GM06990 (cell line): Measurements from ENCODE around the gene FOXC2.

ENCODE experiments used
- DNase-seq: peaks from one replicate; pipeline ENCODE4 v3.0.0-alpha.2; 2011; ENCODE audit not compliant: insufficient read length; ENCODE audit errors: extremely low read depth
- H3K27me3 ChIP-seq: replicated peaks from 2 replicates; pipeline ENCODE4 v1.6.0; 2011; ENCODE audit warnings: low read length; ENCODE audit not compliant: control insufficient read depth, insufficient read depth
- H3K36me3 ChIP-seq: 2 replicates; pipeline ENCODE4 v1.5.1; 2011; ENCODE audit warnings: low read length; ENCODE audit not compliant: control insufficient read depth, insufficient read depth
- H3K4me3 ChIP-seq: replicated peaks from 2 replicates; pipeline ENCODE4 v1.5.1; 2011; ENCODE audit warnings: low read depth, mild to moderate bottlenecking, control low read depth, low read length
- CTCF ChIP-seq: IDR thresholded peaks from 2 replicates; pipeline ENCODE4 v1.5.1; 2011; ENCODE audit warnings: low read length, control low read depth, mild to moderate bottlenecking, inconsistent platforms; ENCODE audit not compliant: insufficient read depth, poor library complexity, severe bottlenecking

The FOXC2 gene

DNA sequence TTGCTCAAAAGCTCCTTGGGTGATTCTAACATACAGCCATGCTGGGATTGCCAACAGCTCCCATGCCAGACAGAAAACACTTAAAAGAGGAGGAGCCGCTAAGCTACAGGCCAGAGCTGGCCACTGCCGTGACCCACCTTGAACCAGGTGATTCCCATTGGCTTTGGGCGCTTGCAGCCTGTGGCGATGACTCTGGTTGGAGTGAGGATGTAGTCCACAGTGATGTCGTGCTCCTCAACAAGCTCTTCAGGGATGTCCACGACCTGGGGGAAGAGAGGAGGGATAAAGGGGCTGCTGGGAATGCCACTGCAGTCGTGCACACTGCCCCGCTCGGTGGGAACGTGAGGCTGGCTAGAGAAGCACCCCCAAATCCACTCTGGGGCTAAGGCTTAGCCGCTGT, 25.1 kb upstream of the FOXC2 start:
- Histone ChIP-seq H3K36me3 (peaks cover 30% of the 10 kb centered on the region), H3K4me3 (no peak overlapping the region), H3K27me3 (no peaks in the 10 kb centered on the region)
- no peak for TF ChIP-seq CTCF
- no peak for DNase-seq

DNA sequence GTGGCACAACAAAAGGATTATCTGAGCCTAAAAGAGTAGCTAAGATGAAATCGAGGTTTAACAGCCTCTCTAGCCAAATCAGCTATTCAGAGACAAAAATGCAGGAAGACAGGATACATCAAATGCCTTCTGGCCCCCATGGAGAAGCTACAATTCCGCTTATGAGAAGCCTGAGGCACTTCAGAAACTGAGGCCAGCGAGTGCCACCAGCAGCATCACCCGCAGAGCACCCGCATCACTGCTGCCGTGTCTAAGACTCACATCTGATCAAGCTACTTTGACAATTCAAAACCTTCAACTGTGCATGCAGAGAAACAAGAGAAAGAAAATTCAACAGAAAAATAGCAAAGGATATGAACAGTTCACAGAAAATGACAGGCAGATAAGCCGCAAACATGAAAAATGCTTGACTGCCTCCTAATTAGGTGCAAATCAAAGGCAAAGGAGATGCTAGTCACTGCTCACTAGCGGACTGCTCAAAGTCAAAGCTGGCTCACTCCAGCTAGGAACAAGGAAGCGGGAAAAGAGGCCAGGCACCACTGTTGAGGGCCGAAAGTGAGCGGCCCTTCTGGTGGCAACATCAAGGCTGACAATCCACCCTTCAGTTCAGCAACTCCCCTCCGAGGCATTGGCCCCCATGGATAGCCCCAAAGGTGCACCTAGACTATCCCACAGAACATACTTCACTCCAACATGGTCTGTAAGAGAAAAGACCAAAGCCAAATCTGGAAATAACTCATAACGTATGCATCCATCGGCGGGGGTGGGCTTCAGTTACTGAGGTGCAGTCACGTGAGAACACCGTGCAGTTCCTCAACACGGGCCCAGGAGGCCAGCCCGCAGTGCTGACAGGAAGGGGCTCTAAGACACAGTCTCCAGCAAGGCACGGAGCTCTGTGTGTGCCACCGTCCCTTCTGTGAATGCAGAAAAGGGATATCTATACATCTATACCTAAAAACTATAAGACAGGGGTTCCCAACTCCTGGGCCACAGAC, 23.6 kb upstream of the FOXC2 start:
- H3K36me3 ChIP-seq = peaks cover 28% of the 10 kb centered on the region
- TF ChIP-seq CTCF = no peak
- no peak for DNase-seq
- H3K27me3 ChIP-seq = no peaks in the 10 kb centered on the region
- no peak overlapping the region for H3K4me3 ChIP-seq

- Histone ChIP-seq H3K36me3 (peaks cover 25% of the 10 kb centered on the region), H3K27me3 (no peaks in the 10 kb centered on the region), H3K4me3 (no peak overlapping the region)
- DNase-seq = no peak
- no peak for TF ChIP-seq CTCF
Observed at GRCh38 chr16:86545481-86545880, 21.1 kb upstream of the FOXC2 start.

DNA sequence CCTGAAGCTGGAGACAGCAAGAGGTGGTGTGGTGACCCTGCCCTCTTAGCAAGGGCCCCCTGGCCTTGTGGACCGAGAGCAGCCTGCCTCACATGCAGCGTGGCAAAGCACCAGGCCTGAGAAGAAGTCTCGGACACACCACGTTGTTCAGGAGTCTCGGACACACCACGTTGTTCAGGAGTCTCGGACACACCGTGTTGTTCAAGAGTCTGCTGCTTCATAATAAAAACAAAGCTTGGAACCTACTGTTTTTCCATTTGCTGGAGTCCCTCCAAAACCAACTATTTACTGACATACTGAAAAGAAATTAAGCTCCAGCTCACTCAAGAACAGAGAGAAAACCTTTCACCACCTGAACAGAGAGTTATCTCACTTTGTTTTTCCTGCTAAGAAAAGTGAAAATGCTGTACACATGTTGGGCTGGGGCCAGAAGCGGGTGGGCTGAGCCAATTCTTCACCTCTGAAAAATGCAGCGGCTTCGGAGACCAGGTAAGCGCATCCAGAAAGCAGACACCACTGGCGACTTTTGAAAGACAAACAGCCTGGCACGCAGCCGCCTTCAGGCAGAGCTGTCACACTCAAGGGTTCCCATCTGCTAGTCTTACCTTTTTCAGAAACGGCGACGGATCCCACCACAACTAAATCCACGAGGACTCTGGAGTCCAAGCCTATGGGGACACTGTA, 20.5 kb upstream of the FOXC2 start:
- peaks cover 24% of the 10 kb centered on the region for H3K36me3 ChIP-seq
- TF ChIP-seq CTCF = no peak
- H3K27me3 ChIP-seq = no peaks in the 10 kb centered on the region
- DNase-seq = no peak
- no peak overlapping the region for H3K4me3 ChIP-seq

- no peak for TF ChIP-seq CTCF
- Histone ChIP-seq H3K4me3 (no peak overlapping the region), H3K27me3 (no peaks in the 10 kb centered on the region), H3K36me3 (peaks cover 19% of the 10 kb centered on the region)
- DNase-seq = no peak
Observed at GRCh38 chr16:86546638-86547013, 20.0 kb upstream of the FOXC2 start.
